Tibial nerve (tissue), 4 donors: ENCODE results near the gene FGF6. TPM values are rescaled to one million over a fixed set of nuclear protein-coding genes. Genes with fewer than 3 reads are reported as not detected.

Source experiments
- DNase-seq, 2 donors: peaks; one replicate each; pipeline ENCODE4 v3.0.0-alpha.2; 2019; ENCODE audit warnings: low spot score in 2 of 2
- H3K27ac ChIP-seq, 4 donors: fragments of 200-600 bp; sonication (generic) in 3 of 4; one replicate each; pipeline ENCODE4 v1.5.1; 2017 to 2019; ENCODE audit warnings: mild to moderate bottlenecking in 1 of 4
- H3K27me3 ChIP-seq, 2 donors: fragments of 200-600 bp; sonication (generic) in 1 of 2; one replicate each; pipeline versions ENCODE4 v1.5.1 to v1.6.0; 2017 to 2019
- H3K36me3 ChIP-seq, 3 donors: fragments of 200-600 bp; sonication (generic); one replicate each; pipeline ENCODE4 v1.5.1; 2018 to 2019
- H3K4me1 ChIP-seq, 4 donors: fragments of 200-600 bp; sonication (generic) in 3 of 4; one replicate each; pipeline ENCODE4 v1.5.1; 2017 to 2019
- H3K4me3 ChIP-seq, 4 donors: fragments of 200-600 bp; sonication (generic) in 3 of 4; one replicate each; pipeline ENCODE4 v1.5.1; 2017 to 2019; ENCODE audit warnings: mild to moderate bottlenecking in 1 of 4, moderate library complexity in 1 of 4
- H3K9me3 ChIP-seq, 4 donors: fragments of 200-600 bp; sonication (generic) in 3 of 4; one replicate each; pipeline ENCODE4 v1.5.1; 2017 to 2019
- EP300 ChIP-seq, 2 donors: sonication (generic); formaldehyde crosslinking; IDR thresholded peaks; one replicate each; pipeline ENCODE4 v1.6.1; 2017; ENCODE audit warnings: antibody characterized with exemption in 2 of 2, mild to moderate bottlenecking in 1 of 2
- POLR2A ChIP-seq, 2 donors: fragments of 450-650 bp; IDR thresholded peaks; one replicate each; pipeline ENCODE4 v1.6.1; 2017; ENCODE audit warnings: antibody characterized with exemption in 2 of 2, mild to moderate bottlenecking in 2 of 2, moderate library complexity in 2 of 2
- WGBS, 2 donors: methylation state at CpG; one replicate each; pipeline ENCODE4 v1.1.5; 2018; 5-methylcytosine and 5-hydroxymethylcytosine counted together
- total RNA-seq, 4 donors: library from RNA; depleted of rRNA; stranded (reverse); fragments of >200 nt; gene quantifications; one replicate each; pipeline ENCODE4 v1.1.0, GENCODE V29; 2016
- TF ChIP-seq, protein P1 (sequence below), 5 experiments: fragments of 200-600 bp in 3 of 5; fragments of 450-650 bp in 2 of 5; sonication (generic) in 3 of 5; IDR thresholded peaks; one replicate each; pipeline ENCODE4 v1.5.1; 2016 to 2019; ENCODE audit warnings: antibody characterized with exemption in 5 of 5, mild to moderate bottlenecking in 3 of 5, moderate library complexity in 2 of 5

The FGF6 gene
- total RNA-seq, 4 donors from 2014 or later: not detected

DNA sequence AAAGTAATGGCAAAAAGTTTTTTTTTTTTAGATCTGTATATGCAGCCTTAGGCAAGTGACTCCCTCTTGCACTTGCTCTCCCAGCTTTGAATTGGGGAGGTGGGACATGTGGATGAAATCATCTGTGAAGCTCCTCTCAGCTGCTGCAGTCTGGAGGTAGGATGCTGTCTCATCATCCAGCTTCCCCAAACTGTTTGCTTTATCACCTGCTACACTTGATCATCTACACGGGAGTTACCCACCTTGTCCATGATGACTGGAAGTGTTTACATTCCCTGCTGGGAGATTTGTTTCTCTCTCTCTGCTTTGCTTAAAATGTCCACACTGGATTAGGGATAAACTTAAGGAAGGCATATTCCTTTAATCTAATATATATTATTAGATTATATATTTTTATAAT lies 57.6 kb downstream of the FGF6 start:
- Histone ChIP-seq H3K9me3 (no peaks in the 10 kb centered on the region), H3K4me1 (no peaks in the 10 kb centered on the region), H3K27ac (no peak overlapping the region), H3K36me3 (no peaks in the 10 kb centered on the region), H3K27me3 (peaks cover 0 to 4% of the 10 kb centered on the region in 2 donors), H3K4me3 (no peak overlapping the region)
- WGBS, 2 donors: 83 to 100% methylated on average over 1 of the region's 1 CpG
- TF ChIP-seq EP300 (IDR thresholded peaks at IDR 0.05): no peak
- TF ChIP-seq POLR2A (IDR thresholded peaks at IDR 0.05): no peak
- TF ChIP-seq, protein P1, sequence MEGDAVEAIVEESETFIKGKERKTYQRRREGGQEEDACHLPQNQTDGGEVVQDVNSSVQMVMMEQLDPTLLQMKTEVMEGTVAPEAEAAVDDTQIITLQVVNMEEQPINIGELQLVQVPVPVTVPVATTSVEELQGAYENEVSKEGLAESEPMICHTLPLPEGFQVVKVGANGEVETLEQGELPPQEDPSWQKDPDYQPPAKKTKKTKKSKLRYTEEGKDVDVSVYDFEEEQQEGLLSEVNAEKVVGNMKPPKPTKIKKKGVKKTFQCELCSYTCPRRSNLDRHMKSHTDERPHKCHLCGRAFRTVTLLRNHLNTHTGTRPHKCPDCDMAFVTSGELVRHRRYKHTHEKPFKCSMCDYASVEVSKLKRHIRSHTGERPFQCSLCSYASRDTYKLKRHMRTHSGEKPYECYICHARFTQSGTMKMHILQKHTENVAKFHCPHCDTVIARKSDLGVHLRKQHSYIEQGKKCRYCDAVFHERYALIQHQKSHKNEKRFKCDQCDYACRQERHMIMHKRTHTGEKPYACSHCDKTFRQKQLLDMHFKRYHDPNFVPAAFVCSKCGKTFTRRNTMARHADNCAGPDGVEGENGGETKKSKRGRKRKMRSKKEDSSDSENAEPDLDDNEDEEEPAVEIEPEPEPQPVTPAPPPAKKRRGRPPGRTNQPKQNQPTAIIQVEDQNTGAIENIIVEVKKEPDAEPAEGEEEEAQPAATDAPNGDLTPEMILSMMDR (IDR thresholded peaks at IDR 0.05): no peak
- DNase-seq: no peak

DNA sequence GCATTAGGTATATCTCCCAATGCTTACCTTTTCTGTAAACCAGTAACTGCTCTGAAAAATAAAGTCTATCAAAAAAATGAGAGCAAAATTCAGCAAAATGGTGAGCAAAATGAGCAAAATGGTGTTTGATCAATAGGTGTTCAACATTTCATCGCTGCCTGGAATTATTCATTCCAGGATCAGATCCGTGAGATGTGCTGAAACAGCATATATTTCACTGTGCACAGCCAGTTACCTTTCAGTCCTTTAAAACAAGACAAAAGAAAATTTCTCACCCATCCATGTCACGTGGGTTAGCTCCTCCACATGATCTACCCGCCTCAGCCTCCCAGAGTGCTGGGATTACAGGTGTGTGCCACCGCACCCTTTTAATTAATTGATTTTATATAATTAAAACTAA lies 58.0 kb downstream of the FGF6 start:
- no peak for DNase-seq
- Histone ChIP-seq H3K4me3 (no peak overlapping the region), H3K36me3 (no peaks in the 10 kb centered on the region), H3K4me1 (no peaks in the 10 kb centered on the region), H3K9me3 (no peaks in the 10 kb centered on the region), H3K27ac (no peak overlapping the region), H3K27me3 (no peaks in the 10 kb centered on the region)
- no peak for TF ChIP-seq POLR2A (IDR thresholded peaks at IDR 0.05)
- TF ChIP-seq, protein P1 (IDR thresholded peaks at IDR 0.05): no peak
- TF ChIP-seq EP300 (IDR thresholded peaks at IDR 0.05): no peak
- 87 to 90% methylated on average over 5 of the region's 5 CpGs for WGBS, 2 donors

DNA sequence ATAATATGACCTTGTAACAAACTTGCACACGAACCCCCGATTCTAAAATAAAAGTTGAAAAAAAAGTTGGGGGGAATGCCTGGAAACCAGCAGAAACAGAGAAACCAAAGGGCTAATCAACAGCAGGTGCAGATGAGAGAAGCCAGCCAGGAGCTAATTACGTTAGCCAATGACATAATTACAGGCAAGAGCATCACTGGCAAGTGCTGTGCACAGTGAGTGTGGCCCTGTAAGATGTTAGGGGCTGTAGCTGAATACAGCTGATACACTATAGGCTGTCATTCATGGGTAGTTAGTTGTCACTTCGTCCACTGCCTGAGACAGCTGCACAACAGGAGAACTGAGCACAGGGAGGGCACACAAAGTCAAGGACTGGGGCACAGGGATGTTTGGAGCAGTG lies 58.8 kb downstream of the FGF6 start:
- no peaks in the 10 kb centered on the region for H3K4me1 ChIP-seq
- no peaks in the 10 kb centered on the region for H3K9me3 ChIP-seq
- H3K27ac ChIP-seq: no peak overlapping the region
- no peak for TF ChIP-seq EP300 (IDR thresholded peaks at IDR 0.05)
- no peak for TF ChIP-seq POLR2A (IDR thresholded peaks at IDR 0.05)
- TF ChIP-seq, protein P1 (IDR thresholded peaks at IDR 0.05): no peak
- no peak for DNase-seq
- no peaks in the 10 kb centered on the region for H3K27me3 ChIP-seq
- no peak overlapping the region for H3K4me3 ChIP-seq
- H3K36me3 ChIP-seq: no peaks in the 10 kb centered on the region
- 51 to 73% methylated on average over 4 of the region's 4 CpGs for WGBS, 2 donors

Other genes starting within 250 kb of the FGF6 start
- 100 to 1,000 TPM in 1 of 4 donors, 10 to 100 TPM in 3; 84.1 to 124 (median 89.7) TPM for gene CCND2, start 172.1 kb downstream of the FGF6 start, total RNA-seq
- gene TIGAR, start 124.6 kb downstream of the FGF6 start, total RNA-seq: 1 to 10 TPM; 1.8 to 4.4 (median 2.5) TPM
- not detected for gene FGF23, start 66.1 kb downstream of the FGF6 start, total RNA-seq
- gene RAD51AP1, start 93.1 kb upstream of the FGF6 start, total RNA-seq: 1 to 10 TPM in 2 of 4 donors, under 1 TPM in 2; 0.44 to 4.8 (median 1.6) TPM
- gene DYRK4, start 116.4 kb upstream of the FGF6 start, total RNA-seq: 10 to 100 TPM; 26.7 to 54.0 (median 40.9) TPM
- gene AKAP3, start 203.2 kb upstream of the FGF6 start, total RNA-seq: 1 to 10 TPM in 1 of 4 donors, under 1 TPM in 3; 0.20 to 3.7 (median 0.46) TPM
- 10 to 100 TPM; 14.0 to 34.5 (median 29.4) TPM for gene NDUFA9, start 203.3 kb upstream of the FGF6 start, total RNA-seq